Measurements from ENCODE around the gene COL28A1. TPM values are rescaled to one million over a fixed set of nuclear protein-coding genes. Genes with fewer than 3 reads are reported as not detected.

COL28A1 gene
- polyA plus RNA-seq, 3 donors = not detected

- H3K4me3 ChIP-seq (replicated peaks in 1 of 3; ENCODE audit: low read depth in 2 of 3, low read length in 3 of 3) = no peak overlapping the region
- no peak overlapping the region for H3K27ac Mint-ChIP-seq
- H2AFZ ChIP-seq (ENCODE audit: insufficient read depth, low read depth, low read length, poor library complexity, severe bottlenecking) = no peak overlapping the region
- no peaks in the 10 kb centered on the region for H3K36me3 Mint-ChIP-seq
- no peaks in the 10 kb centered on the region for H3K4me1 ChIP-seq (ENCODE audit: control insufficient read depth in 1 of 2, insufficient read depth in 2 of 2, low read length in 2 of 2)
- no peak for TF ChIP-seq CTCF (IDR thresholded peaks at IDR 0.05)
- H3K27me3 ChIP-seq (ENCODE audit: control insufficient read depth in 2 of 2, insufficient read depth in 2 of 2, low read length in 2 of 2) = no peaks in the 10 kb centered on the region
- intact Hi-C loops (cut with micrococcal nuclease) = no loop called here
- no peak for DNase-seq
- H3K9ac ChIP-seq (ENCODE audit: insufficient read depth, low read length, poor library complexity, severe bottlenecking) = no peak overlapping the region
- H3K79me2 ChIP-seq (ENCODE audit: insufficient read depth, low read length) = no peaks in the 10 kb centered on the region
- no peaks in the 10 kb centered on the region for H3K36me3 ChIP-seq (replicated peaks in 1 of 2; ENCODE audit: control insufficient read depth in 1 of 2, insufficient read depth in 2 of 2, low read length in 2 of 2)
- H3K4me1 Mint-ChIP-seq = no peaks in the 10 kb centered on the region
- no CpG with 5 or more reads among the region's 3 CpGs for WGBS (ENCODE audit: insufficient coverage)
- H3K27me3 Mint-ChIP-seq (ENCODE audit: low read depth in 3 of 3) = peaks cover 0 to 2% (median 2%) of the 10 kb centered on the region in 3 donors
- no peak overlapping the region for H3K27ac ChIP-seq (ENCODE audit: low read depth in 1 of 2, low read length in 2 of 2)
- no peak overlapping the region for H3K4me2 ChIP-seq (replicated peaks; ENCODE audit: extremely low read depth, low read length, poor library complexity, severe bottlenecking)
- H3K9me3 Mint-ChIP-seq = no peaks in the 10 kb centered on the region
- H4K20me1 ChIP-seq (ENCODE audit: insufficient read depth, low read length) = no peaks in the 10 kb centered on the region
- H3K4me3 Mint-ChIP-seq = no peak overlapping the region
- no peaks in the 10 kb centered on the region for H3K9me3 ChIP-seq (replicated peaks in 1 of 2; ENCODE audit: control insufficient read depth in 1 of 2, insufficient read depth in 1 of 2, low read length in 2 of 2)
These were observed 24.9 kb downstream of the COL28A1 start for GRCh38 chr7:7510794-7511193.

GRCh38 chr7:7505915-7506314 lies 29.8 kb downstream of the COL28A1 start:
- Histone ChIP-seq H3K27me3 (ENCODE audit: control insufficient read depth in 2 of 2, insufficient read depth in 2 of 2, low read length in 2 of 2) (no peaks in the 10 kb centered on the region), H3K4me1 (ENCODE audit: control insufficient read depth in 1 of 2, insufficient read depth in 2 of 2, low read length in 2 of 2) (no peaks in the 10 kb centered on the region), H3K9me3 (replicated peaks in 1 of 2; ENCODE audit: control insufficient read depth in 1 of 2, insufficient read depth in 1 of 2, low read length in 2 of 2) (no peaks in the 10 kb centered on the region), H3K36me3 (replicated peaks in 1 of 2; ENCODE audit: control insufficient read depth in 1 of 2, insufficient read depth in 2 of 2, low read length in 2 of 2) (no peaks in the 10 kb centered on the region), H3K27ac (ENCODE audit: low read depth in 1 of 2, low read length in 2 of 2) (no peak overlapping the region), H2AFZ (ENCODE audit: insufficient read depth, low read depth, low read length, poor library complexity, severe bottlenecking) (no peak overlapping the region), H3K4me3 (replicated peaks in 1 of 3; ENCODE audit: low read depth in 2 of 3, low read length in 3 of 3) (no peak overlapping the region), H3K79me2 (ENCODE audit: insufficient read depth, low read length) (no peaks in the 10 kb centered on the region), H3K9ac (ENCODE audit: insufficient read depth, low read length, poor library complexity, severe bottlenecking) (no peak overlapping the region), H3K4me2 (replicated peaks; ENCODE audit: extremely low read depth, low read length, poor library complexity, severe bottlenecking) (no peak overlapping the region), H4K20me1 (ENCODE audit: insufficient read depth, low read length) (no peaks in the 10 kb centered on the region)
- H3K4me3 Mint-ChIP-seq = no peak overlapping the region
- H3K9me3 Mint-ChIP-seq = peaks cover 0 to 7% (median 3%) of the 10 kb centered on the region in 7 donors
- no peak overlapping the region for H3K27ac Mint-ChIP-seq
- TF ChIP-seq CTCF (IDR thresholded peaks at IDR 0.05) = no peak
- no peaks in the 10 kb centered on the region for H3K4me1 Mint-ChIP-seq
- no peaks in the 10 kb centered on the region for H3K36me3 Mint-ChIP-seq
- H3K27me3 Mint-ChIP-seq (ENCODE audit: low read depth in 3 of 3) = peaks cover 0 to 2% (median 0%) of the 10 kb centered on the region in 3 donors
- DNase-seq = no peak
- intact Hi-C loops (cut with micrococcal nuclease) = no loop called here
- WGBS (ENCODE audit: insufficient coverage) = no CpG with 5 or more reads among the region's 6 CpGs
